Natural killer cell (primary cell): Measurements from ENCODE around the gene DEGS2. TPM values are rescaled to one million over a fixed set of nuclear protein-coding genes. Genes with fewer than 3 reads are reported as not detected.
"Not testable (repeated sequence)": the region's sequence is repeated elsewhere in the genome, so short reads cannot be mapped to it uniquely, and the experiment has no call there.

Experiments used
- ATAC-seq, 3 donors: fragments of 150-1000 bp in 2 of 3; fragments of 200-7000 bp in 1 of 3; cut with Tn5 transposase; 1 replicate in 1 of 3; 2 replicates in 2 of 3; pipeline ENCODE4 v1.10.0; 2021; ENCODE audit warnings: mild to moderate bottlenecking in 2 of 3, moderate library complexity in 2 of 3
- DNase-seq, 2 donors: peaks; one replicate each; pipeline versions ENCODE4 v3.0.0 to v3.0.0-alpha.2; 2013 to 2021; ENCODE audit warnings: mixed read lengths in 1 of 2
- H3K27ac ChIP-seq: one replicate; pipeline ENCODE4 v1.5.1; 2013; ENCODE audit warnings: mild to moderate bottlenecking, low read length
- H3K27me3 ChIP-seq: one replicate; pipeline ENCODE4 v1.6.1; 2013; ENCODE audit warnings: low read length; ENCODE audit not compliant: control insufficient read depth, insufficient read depth
- H3K36me3 ChIP-seq: one replicate; pipeline ENCODE4 v1.6.1; 2013; ENCODE audit warnings: low read length; ENCODE audit not compliant: control insufficient read depth, insufficient read depth
- H3K4me1 ChIP-seq: one replicate; pipeline ENCODE4 v1.6.1; 2013; ENCODE audit warnings: low read length; ENCODE audit not compliant: control insufficient read depth, insufficient read depth
- H3K4me3 ChIP-seq: one replicate; pipeline ENCODE4 v1.5.1; 2013; ENCODE audit warnings: low read length
- H3K9me3 ChIP-seq: one replicate; pipeline ENCODE4 v1.6.1; 2013; ENCODE audit warnings: low read length; ENCODE audit not compliant: control insufficient read depth, insufficient read depth
- H3K27ac Mint-ChIP-seq, 2 donors: one replicate each; pipeline ENCODE4 v1.8.0; 2022; ENCODE audit warnings: mild to moderate bottlenecking in 2 of 2, mixed read lengths in 2 of 2, moderate library complexity in 1 of 2
- H3K27me3 Mint-ChIP-seq, 2 donors: one replicate each; pipeline ENCODE4 v1.8.0; 2022; ENCODE audit warnings: low read depth in 2 of 2, mixed read lengths in 2 of 2
- H3K36me3 Mint-ChIP-seq: one replicate; pipeline ENCODE4 v1.8.0; 2022; ENCODE audit warnings: mixed read lengths
- H3K4me1 Mint-ChIP-seq, 2 donors: one replicate each; pipeline ENCODE4 v1.8.0; 2022; ENCODE audit warnings: mixed read lengths in 2 of 2
- H3K4me3 Mint-ChIP-seq: one replicate; pipeline ENCODE4 v1.8.0; 2022; ENCODE audit warnings: mild to moderate bottlenecking, moderate library complexity, mixed read lengths
- H3K9me3 Mint-ChIP-seq, 2 donors: one replicate each; pipeline ENCODE4 v1.8.0; 2022; ENCODE audit warnings: mixed read lengths in 2 of 2
- WGBS: methylation state at CpG from one replicate; pipeline ENCODE4 v1.1.7; 2013; ENCODE audit warnings: missing lambda C conversion rate; ENCODE audit not compliant: insufficient coverage; 5-methylcytosine and 5-hydroxymethylcytosine counted together
- intact Hi-C: fragments of 100-400 bp; cut with micrococcal nuclease; formaldehyde crosslinking; loops from one replicate; pipeline ENCODE4 v1.14.2; 2022
- total RNA-seq, 4 donors: library from RNA; stranded (reverse); fragments of 120-200 nt in 1 of 4; gene quantifications; one replicate each; pipeline versions ENCODE4 v1.2.3 to v1.2.4, GENCODE V29; 2013 to 2022
- TF ChIP-seq, protein P1 (sequence below): fragments of 200-600 bp; IDR thresholded peaks from one replicate; pipeline ENCODE4 v1.8.0; 2022; ENCODE audit warnings: antibody characterized with exemption

Gene DEGS2
- 1 to 10 TPM in 2 of 3 donors, under 1 TPM in 1; 0.60 to 7.1 (median 4.4) TPM for total RNA-seq
- total RNA-seq (2013): 0.74 TPM

DNA sequence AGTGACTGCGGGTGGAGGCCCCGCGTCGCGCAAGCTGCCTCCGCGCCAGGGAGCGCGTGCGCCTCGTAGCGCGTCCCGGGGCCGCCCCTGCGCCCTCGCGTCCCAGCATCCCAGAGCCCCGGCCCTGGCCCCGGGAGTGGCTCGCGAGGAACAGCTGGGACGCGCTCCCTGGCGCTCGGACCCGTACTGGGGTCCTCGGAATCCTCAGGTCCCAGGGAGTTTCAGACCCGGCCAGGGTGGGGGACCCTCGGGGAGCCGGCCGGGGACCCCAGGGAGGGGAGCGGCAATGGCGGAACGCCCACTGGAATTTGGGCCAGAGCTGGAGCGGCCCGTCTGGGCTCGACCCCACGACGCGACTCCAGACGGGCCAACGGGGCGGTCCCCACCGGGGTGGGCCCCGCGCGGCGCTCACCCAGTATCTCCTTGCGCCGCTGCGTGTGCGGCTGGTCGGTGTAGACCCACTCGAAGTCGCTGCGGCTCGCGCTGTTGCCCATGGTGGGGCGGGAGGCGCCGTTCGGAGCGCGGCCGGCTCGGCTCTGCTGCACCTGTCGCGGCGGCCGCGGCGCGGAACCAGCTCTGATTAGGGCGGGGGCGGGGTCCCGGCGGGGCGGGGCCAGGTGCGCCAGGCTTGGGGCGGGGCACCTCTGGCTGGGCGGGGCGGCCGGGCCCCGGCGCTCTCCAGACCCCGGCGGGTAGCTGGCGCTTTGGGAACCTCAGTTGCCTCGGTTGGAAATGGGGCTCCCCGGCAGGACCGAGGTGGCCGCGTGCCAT lies at the start of gene DEGS2:
DEGS2 (minus strand) TSS at position 552 of the 771 bp plus-strand sequence; CDS start at position 494, 58 bp downstream.
- 1% methylated on average over 94 of the region's 94 CpGs for WGBS
- intact Hi-C loops: no loop called here
- H3K36me3 ChIP-seq: no peaks in the 10 kb centered on the region
- peaks cover 0 to 5% of the 10 kb centered on the region in 2 donors for H3K9me3 Mint-ChIP-seq
- H3K9me3 ChIP-seq: peaks cover 12% of the 10 kb centered on the region
- H3K4me3 ChIP-seq: peak within 1 kb of the TSS; percentile 14
- TF ChIP-seq, protein P1, sequence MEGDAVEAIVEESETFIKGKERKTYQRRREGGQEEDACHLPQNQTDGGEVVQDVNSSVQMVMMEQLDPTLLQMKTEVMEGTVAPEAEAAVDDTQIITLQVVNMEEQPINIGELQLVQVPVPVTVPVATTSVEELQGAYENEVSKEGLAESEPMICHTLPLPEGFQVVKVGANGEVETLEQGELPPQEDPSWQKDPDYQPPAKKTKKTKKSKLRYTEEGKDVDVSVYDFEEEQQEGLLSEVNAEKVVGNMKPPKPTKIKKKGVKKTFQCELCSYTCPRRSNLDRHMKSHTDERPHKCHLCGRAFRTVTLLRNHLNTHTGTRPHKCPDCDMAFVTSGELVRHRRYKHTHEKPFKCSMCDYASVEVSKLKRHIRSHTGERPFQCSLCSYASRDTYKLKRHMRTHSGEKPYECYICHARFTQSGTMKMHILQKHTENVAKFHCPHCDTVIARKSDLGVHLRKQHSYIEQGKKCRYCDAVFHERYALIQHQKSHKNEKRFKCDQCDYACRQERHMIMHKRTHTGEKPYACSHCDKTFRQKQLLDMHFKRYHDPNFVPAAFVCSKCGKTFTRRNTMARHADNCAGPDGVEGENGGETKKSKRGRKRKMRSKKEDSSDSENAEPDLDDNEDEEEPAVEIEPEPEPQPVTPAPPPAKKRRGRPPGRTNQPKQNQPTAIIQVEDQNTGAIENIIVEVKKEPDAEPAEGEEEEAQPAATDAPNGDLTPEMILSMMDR: no peak
- H3K4me1 Mint-ChIP-seq: no peaks in the 10 kb centered on the region
- no peak within 1 kb of the TSS for H3K27ac Mint-ChIP-seq
- H3K4me3 Mint-ChIP-seq: peak within 1 kb of the TSS; percentile 78
- H3K4me1 ChIP-seq: peaks cover 11% of the 10 kb centered on the region
- no peak within 1 kb of the TSS for H3K27ac ChIP-seq
- no peaks in the 10 kb centered on the region for H3K36me3 Mint-ChIP-seq
- DNase-seq (peak in 1 of 2 donors; percentile 74), ATAC-seq (peak; percentile 38 to 69 (median 62))
- H3K27me3 Mint-ChIP-seq: peaks cover 0 to 6% of the 10 kb centered on the region in 2 donors
- H3K27me3 ChIP-seq: peaks cover 7% of the 10 kb centered on the region

DNA sequence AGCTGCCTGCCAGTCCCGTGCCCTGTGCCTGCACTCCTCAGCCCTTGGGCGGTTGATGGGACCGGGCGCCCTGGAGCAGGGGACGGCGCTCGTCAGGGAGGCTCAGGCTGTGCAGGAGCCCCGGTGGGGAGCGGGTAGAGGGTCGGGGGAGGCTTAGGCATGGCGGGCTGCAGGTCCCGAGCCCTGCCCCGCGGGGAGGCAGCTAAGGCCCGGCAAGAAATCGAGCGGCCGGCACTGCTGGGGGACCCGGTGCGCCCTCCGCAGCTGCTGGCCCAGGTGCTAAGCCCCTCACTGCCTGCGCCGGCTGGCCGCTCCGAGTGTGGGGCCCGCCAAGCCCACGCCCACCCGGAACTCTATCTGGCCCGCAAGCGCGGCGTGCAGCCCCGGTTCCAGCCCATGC lies 48.7 kb upstream of the DEGS2 start:
- H3K27me3 Mint-ChIP-seq, DNase-seq, H3K9me3 Mint-ChIP-seq, H3K36me3 Mint-ChIP-seq, H3K27ac Mint-ChIP-seq, intact Hi-C loops, H3K4me3 Mint-ChIP-seq, H3K4me1 Mint-ChIP-seq, ATAC-seq, H3K9me3 ChIP-seq, H3K4me3 ChIP-seq, H3K4me1 ChIP-seq, H3K27me3 ChIP-seq, H3K27ac ChIP-seq, H3K36me3 ChIP-seq: not testable (repeated sequence)
- 97% methylated on average over 33 of the region's 33 CpGs for WGBS

DNA sequence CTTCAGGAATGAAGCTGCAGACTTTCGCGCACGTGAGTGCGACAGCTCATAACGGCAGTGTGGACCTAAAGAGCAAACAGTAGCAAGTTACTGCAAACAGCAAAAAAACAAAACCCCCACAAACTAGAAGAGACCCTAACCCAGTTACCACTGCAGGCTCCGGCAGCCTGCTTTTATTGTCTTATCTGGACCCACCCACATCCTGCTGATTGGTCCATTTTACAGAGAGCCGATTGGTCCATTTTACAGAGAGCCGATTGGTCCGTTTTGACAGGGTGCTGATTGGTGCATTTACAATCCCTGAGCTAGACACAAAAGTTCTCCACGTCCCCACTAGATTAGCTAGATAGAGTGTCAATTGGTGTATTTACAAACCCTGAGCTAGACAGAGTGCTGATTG lies 48.1 kb upstream of the DEGS2 start:
- H3K9me3 Mint-ChIP-seq, H3K27me3 ChIP-seq, H3K9me3 ChIP-seq, DNase-seq, H3K27ac Mint-ChIP-seq, H3K4me3 ChIP-seq, H3K27me3 Mint-ChIP-seq, H3K4me1 ChIP-seq, H3K4me3 Mint-ChIP-seq, H3K4me1 Mint-ChIP-seq, intact Hi-C loops, H3K36me3 ChIP-seq, H3K27ac ChIP-seq, H3K36me3 Mint-ChIP-seq, ATAC-seq: not testable (repeated sequence)
- WGBS: 96% methylated on average over 9 of the region's 10 CpGs

DNA sequence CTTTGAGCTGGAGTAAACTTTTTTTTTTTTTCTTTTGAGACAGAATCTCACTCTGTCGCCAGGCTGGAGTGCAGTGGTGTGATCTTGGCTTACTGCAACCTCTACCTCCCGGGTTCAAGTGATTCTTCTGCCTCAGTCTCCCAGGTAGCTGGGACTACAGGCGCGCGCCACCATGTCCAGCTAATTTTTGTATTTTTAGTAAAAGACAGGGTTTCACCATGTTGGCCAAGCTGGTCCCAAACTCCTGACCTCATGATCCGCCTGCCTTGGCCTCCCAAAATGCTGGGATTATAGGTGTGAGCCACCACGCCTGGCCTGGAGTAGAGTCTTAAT lies 45.4 kb upstream of the DEGS2 start:
- H3K36me3 ChIP-seq, H3K9me3 ChIP-seq, H3K4me1 Mint-ChIP-seq, intact Hi-C loops, H3K36me3 Mint-ChIP-seq, H3K27me3 Mint-ChIP-seq, ATAC-seq, H3K4me1 ChIP-seq, H3K27ac ChIP-seq, H3K9me3 Mint-ChIP-seq, H3K27ac Mint-ChIP-seq, H3K4me3 Mint-ChIP-seq, H3K4me3 ChIP-seq, H3K27me3 ChIP-seq, DNase-seq: not testable (repeated sequence)
- WGBS: 98% methylated on average over 6 of the region's 7 CpGs
